ENCODE measurements around the gene C1orf74. TPM values are rescaled to one million over a fixed set of nuclear protein-coding genes. Genes with fewer than 3 reads are reported as not detected.

Gene C1orf74
- total and polyA plus RNA-seq, 12 donors: 0.98 to 5.4 (median 2.2) TPM

GRCh38 chr1:209816923-209817322 is 32.6 kb upstream of the C1orf74 start:
- H3K36me3 ChIP-seq (replicated peaks in 1 of 2): no peaks in the 10 kb centered on the region
- DNase-seq: no peak
- no peak overlapping the region for H3K27ac ChIP-seq
- 61 to 94% (median 72%) methylated on average over 3 of the region's 3 CpGs for WGBS, 4 donors
- no peak overlapping the region for H3K4me3 ChIP-seq
- no peaks in the 10 kb centered on the region for H3K27me3 ChIP-seq
- no peaks in the 10 kb centered on the region for H3K4me1 ChIP-seq (replicated peaks in 1 of 2)
- intact Hi-C loops (cut with DNase I): no loop called here
- H3K9me3 ChIP-seq (replicated peaks in 1 of 3): no peaks in the 10 kb centered on the region
- TF ChIP-seq, protein P1, sequence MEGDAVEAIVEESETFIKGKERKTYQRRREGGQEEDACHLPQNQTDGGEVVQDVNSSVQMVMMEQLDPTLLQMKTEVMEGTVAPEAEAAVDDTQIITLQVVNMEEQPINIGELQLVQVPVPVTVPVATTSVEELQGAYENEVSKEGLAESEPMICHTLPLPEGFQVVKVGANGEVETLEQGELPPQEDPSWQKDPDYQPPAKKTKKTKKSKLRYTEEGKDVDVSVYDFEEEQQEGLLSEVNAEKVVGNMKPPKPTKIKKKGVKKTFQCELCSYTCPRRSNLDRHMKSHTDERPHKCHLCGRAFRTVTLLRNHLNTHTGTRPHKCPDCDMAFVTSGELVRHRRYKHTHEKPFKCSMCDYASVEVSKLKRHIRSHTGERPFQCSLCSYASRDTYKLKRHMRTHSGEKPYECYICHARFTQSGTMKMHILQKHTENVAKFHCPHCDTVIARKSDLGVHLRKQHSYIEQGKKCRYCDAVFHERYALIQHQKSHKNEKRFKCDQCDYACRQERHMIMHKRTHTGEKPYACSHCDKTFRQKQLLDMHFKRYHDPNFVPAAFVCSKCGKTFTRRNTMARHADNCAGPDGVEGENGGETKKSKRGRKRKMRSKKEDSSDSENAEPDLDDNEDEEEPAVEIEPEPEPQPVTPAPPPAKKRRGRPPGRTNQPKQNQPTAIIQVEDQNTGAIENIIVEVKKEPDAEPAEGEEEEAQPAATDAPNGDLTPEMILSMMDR (IDR thresholded peaks at IDR 0.05): no peak
- no peak for TF ChIP-seq POLR2A (IDR thresholded peaks at IDR 0.05)

- no peak overlapping the region for H3K4me3 ChIP-seq
- H3K27me3 ChIP-seq: no peaks in the 10 kb centered on the region
- no peak for DNase-seq
- H3K4me1 ChIP-seq (replicated peaks in 1 of 2): no peaks in the 10 kb centered on the region
- no peaks in the 10 kb centered on the region for H3K9me3 ChIP-seq (replicated peaks in 1 of 3)
- TF ChIP-seq, protein P1 (IDR thresholded peaks at IDR 0.05): no peak
- no peak for TF ChIP-seq POLR2A (IDR thresholded peaks at IDR 0.05)
- H3K36me3 ChIP-seq (replicated peaks in 1 of 2): no peaks in the 10 kb centered on the region
- WGBS, 4 donors: 61 to 87% (median 73%) methylated on average over 3 to 6 of the region's 6 CpGs
- intact Hi-C loops (cut with DNase I): no loop called here
- no peak overlapping the region for H3K27ac ChIP-seq
Measured at GRCh38 chr1:209815931-209816341, 31.6 kb upstream of the C1orf74 start.

GRCh38 chr1:209815490-209815889 is 31.1 kb upstream of the C1orf74 start:
- intact Hi-C loops (cut with DNase I): no loop called here

DNA sequence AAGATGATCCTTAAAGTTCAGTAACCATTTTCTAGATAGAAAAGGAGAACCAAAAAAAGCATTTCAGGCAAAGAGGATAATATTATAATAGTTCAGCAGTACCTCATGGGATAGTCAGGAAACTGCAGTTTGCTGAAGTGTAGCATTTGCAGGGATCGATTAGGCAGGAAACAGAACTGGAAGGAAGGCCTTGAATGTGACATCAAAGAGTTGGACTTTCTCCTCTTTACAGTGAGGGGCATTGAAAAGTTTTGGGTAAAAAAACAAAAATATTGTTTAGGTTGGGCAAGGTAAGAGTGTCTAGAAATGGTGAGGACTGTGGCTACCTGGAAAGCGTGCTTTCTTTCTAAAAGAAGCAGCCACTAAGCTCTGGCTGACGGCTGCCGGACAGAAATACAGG is 29.5 kb upstream of the C1orf74 start:
- intact Hi-C loops (cut with DNase I): no loop called here
- TF ChIP-seq POLR2A (IDR thresholded peaks at IDR 0.05): no peak
- TF ChIP-seq, protein P1 (IDR thresholded peaks at IDR 0.05): no peak
- Histone ChIP-seq H3K4me1 (replicated peaks in 1 of 2) (no peaks in the 10 kb centered on the region), H3K27me3 (no peaks in the 10 kb centered on the region), H3K27ac (no peak overlapping the region), H3K36me3 (replicated peaks in 1 of 2) (no peaks in the 10 kb centered on the region), H3K9me3 (replicated peaks in 1 of 3) (no peaks in the 10 kb centered on the region), H3K4me3 (no peak overlapping the region)
- 78 to 85% (median 82%) methylated on average over 4 of the region's 4 CpGs for WGBS, 4 donors
- DNase-seq: no peak

More at GRCh38 chr1:209815490-209815889, 31.1 kb upstream of the C1orf74 start:
- Histone ChIP-seq H3K27me3 (no peaks in the 10 kb centered on the region), H3K36me3 (replicated peaks in 1 of 2) (no peaks in the 10 kb centered on the region), H3K4me3 (no peak overlapping the region), H3K9me3 (replicated peaks in 1 of 3) (no peaks in the 10 kb centered on the region), H3K4me1 (replicated peaks in 1 of 2) (no peaks in the 10 kb centered on the region), H3K27ac (no peak overlapping the region)
- WGBS, 4 donors: 68 to 88% (median 79%) methylated on average over 3 of the region's 3 CpGs
- no peak for TF ChIP-seq POLR2A (IDR thresholded peaks at IDR 0.05)
- TF ChIP-seq, protein P1 (IDR thresholded peaks at IDR 0.05): no peak
- DNase-seq: no peak
